ENCODE results near the gene NRIP2.

DNA sequence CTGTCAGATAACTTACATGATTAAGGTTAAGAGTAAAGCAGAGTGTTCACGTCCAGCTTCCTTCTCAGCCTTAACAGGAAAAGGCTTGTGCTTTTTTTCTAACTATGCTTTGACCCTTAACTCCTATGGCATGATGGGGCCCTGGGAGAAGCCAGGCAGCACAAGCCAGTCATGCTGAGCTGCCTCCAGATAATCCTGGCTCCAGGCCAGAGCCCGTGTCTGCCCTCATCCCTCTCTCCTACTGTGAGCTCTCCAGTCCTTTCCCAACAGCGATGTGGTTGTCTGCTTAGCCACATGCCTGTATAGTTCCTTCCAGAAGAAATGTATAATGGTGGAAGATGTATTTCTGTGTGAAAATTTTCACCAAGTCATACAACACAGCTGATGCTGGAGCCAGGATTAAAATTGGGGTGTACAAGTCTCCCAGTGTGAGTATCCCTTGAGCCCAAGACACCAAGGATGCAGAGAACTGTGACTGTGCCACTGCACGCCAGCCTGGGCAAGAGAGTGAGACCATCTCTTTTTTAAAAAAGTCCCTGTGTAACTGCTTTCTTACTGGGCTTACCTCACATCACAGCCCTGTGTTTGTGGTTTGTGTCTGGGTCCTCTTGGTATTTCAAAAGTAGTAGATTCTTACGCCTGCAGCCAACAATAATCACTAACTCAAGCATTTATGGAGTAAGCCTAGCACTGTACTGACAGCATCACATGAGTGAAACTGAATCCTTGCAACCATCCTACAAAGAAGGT, 30.3 kb downstream of the NRIP2 start:
- TF ChIP-seq FOXK2 (IDR thresholded peaks at IDR 0.05): no peak
- TF ChIP-seq FOXM1 (IDR thresholded peaks at IDR 0.05; ENCODE audit: borderline replicate concordance): no peak
- no peak for TF ChIP-seq TARDBP (IDR thresholded peaks at IDR 0.05)
- TF ChIP-seq SP1 (IDR thresholded peaks at IDR 0.05): no peak
- TF ChIP-seq ZNF384 (IDR thresholded peaks at IDR 0.05): no peak
